Measurements from ENCODE around the gene KIZ.

The KIZ gene

DNA sequence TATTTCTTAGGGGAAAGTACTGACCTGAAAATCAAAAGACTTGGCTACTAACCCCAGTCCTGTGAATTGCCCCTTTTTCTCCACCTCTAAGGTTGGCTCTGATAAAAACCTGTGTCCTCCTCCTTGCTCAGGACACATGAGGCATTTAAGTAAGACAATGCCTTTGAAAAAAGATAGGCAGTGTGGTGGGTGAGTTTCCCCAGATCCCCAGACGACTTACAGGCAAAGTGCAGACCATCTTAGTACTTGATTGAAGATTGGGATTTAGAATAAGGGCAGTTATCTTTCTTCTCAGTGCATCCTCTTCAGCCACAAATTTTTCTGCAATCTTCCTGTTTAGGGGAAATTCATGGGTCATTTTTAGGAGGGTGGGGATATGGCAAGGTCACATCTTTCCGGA lies 87.8 kb downstream of the KIZ start:
- Histone ChIP-seq H3K27me3 (ENCODE audit: control insufficient read depth in 2 of 2, insufficient read depth in 2 of 2, low read length in 2 of 2) (no peaks in the 10 kb centered on the region), H3K9ac (ENCODE audit: low read depth in 1 of 2, low read length in 2 of 2) (no peak overlapping the region), H3K4me3 (ENCODE audit: low read length in 2 of 2) (no peak overlapping the region), H3K9me3 (ENCODE audit: control insufficient read depth in 2 of 2, low read length in 2 of 2) (no peaks in the 10 kb centered on the region), H3K36me3 (ENCODE audit: control insufficient read depth in 2 of 2, insufficient read depth in 2 of 2, low read length in 2 of 2) (no peaks in the 10 kb centered on the region), H3K27ac (ENCODE audit: low read depth in 2 of 2, low read length in 2 of 2) (no peak overlapping the region), H3K4me1 (ENCODE audit: control insufficient read depth in 2 of 2, insufficient read depth in 2 of 2, low read length in 2 of 2) (no peaks in the 10 kb centered on the region)

DNA sequence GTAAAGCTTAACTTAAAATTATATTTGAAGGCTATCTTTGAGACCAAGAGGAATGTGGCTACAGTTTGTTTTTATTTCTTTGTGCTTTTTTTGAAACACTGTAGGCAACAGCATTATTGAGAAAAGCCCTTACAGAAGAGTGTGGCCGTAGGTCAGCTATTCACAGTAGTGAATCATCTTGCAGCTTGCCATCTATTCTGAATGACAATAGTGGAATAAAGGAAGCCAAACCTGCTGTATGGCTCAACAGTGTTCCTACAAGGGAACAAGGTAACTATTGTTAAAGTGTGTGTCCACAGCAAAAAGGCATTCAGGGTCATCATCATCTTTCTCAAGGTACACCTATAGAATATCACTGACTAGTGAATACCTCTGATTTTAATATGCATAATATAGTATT lies 88.5 kb downstream of the KIZ start:
- H3K27ac ChIP-seq (ENCODE audit: low read depth in 2 of 2, low read length in 2 of 2): no peak overlapping the region
- no peaks in the 10 kb centered on the region for H3K9me3 ChIP-seq (ENCODE audit: control insufficient read depth in 2 of 2, low read length in 2 of 2)
- H3K4me3 ChIP-seq (ENCODE audit: low read length in 2 of 2): no peak overlapping the region
- H3K4me1 ChIP-seq (ENCODE audit: control insufficient read depth in 2 of 2, insufficient read depth in 2 of 2, low read length in 2 of 2): no peaks in the 10 kb centered on the region
- no peaks in the 10 kb centered on the region for H3K27me3 ChIP-seq (ENCODE audit: control insufficient read depth in 2 of 2, insufficient read depth in 2 of 2, low read length in 2 of 2)
- H3K36me3 ChIP-seq (ENCODE audit: control insufficient read depth in 2 of 2, insufficient read depth in 2 of 2, low read length in 2 of 2): no peaks in the 10 kb centered on the region
- H3K9ac ChIP-seq (ENCODE audit: low read depth in 1 of 2, low read length in 2 of 2): no peak overlapping the region

DNA sequence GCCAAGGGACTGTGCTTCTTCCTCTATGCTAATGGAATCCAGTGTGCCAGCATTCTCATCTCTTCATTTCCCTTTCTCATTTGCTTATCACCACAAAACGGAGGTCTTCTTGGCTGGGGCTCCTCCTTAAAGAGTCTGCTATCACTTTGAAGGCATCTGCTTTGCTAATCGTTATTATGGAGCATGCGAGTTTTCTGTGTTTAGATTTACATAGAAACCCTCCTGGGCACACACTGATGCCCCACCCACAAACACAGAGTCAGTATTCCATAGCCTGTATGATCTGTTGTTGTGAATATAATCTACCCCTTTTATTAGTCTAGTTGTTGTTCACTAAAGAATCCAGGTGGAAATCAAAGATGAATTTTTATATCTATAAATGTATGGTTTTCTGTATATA lies 93.8 kb downstream of the KIZ start:
- no peak overlapping the region for H3K4me3 ChIP-seq (ENCODE audit: low read length in 2 of 2)
- H3K9me3 ChIP-seq (ENCODE audit: control insufficient read depth in 2 of 2, low read length in 2 of 2): no peaks in the 10 kb centered on the region
- no peaks in the 10 kb centered on the region for H3K36me3 ChIP-seq (ENCODE audit: control insufficient read depth in 2 of 2, insufficient read depth in 2 of 2, low read length in 2 of 2)
- no peaks in the 10 kb centered on the region for H3K27me3 ChIP-seq (ENCODE audit: control insufficient read depth in 2 of 2, insufficient read depth in 2 of 2, low read length in 2 of 2)
- H3K27ac ChIP-seq (ENCODE audit: low read depth in 2 of 2, low read length in 2 of 2): no peak overlapping the region
- no peak overlapping the region for H3K9ac ChIP-seq (ENCODE audit: low read depth in 1 of 2, low read length in 2 of 2)
- no peaks in the 10 kb centered on the region for H3K4me1 ChIP-seq (ENCODE audit: control insufficient read depth in 2 of 2, insufficient read depth in 2 of 2, low read length in 2 of 2)

DNA sequence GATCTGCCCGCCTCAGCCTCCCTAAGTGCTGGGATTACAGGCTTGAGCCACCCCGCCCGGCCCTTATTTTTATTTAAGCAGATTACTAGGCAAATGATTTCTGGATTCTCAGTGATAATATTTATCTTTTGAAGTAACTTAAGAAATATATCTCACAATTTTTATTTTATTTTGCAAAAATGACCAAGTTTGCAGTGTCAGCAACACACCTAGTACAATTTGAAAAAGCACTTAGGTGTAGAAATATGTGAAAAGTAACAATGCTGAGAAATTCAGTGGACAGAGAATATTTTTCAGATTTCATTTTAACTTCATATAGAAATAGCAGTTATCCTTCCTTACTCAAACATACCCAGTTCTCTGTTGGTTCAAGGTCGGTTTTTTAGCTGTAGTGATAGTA lies 98.3 kb downstream of the KIZ start:
- Histone ChIP-seq H3K4me1 (ENCODE audit: control insufficient read depth in 2 of 2, insufficient read depth in 2 of 2, low read length in 2 of 2) (no peaks in the 10 kb centered on the region), H3K36me3 (ENCODE audit: control insufficient read depth in 2 of 2, insufficient read depth in 2 of 2, low read length in 2 of 2) (no peaks in the 10 kb centered on the region), H3K27me3 (ENCODE audit: control insufficient read depth in 2 of 2, insufficient read depth in 2 of 2, low read length in 2 of 2) (no peaks in the 10 kb centered on the region), H3K27ac (ENCODE audit: low read depth in 2 of 2, low read length in 2 of 2) (no peak overlapping the region), H3K4me3 (ENCODE audit: low read length in 2 of 2) (no peak overlapping the region), H3K9ac (ENCODE audit: low read depth in 1 of 2, low read length in 2 of 2) (no peak overlapping the region), H3K9me3 (ENCODE audit: control insufficient read depth in 2 of 2, low read length in 2 of 2) (no peaks in the 10 kb centered on the region)

DNA sequence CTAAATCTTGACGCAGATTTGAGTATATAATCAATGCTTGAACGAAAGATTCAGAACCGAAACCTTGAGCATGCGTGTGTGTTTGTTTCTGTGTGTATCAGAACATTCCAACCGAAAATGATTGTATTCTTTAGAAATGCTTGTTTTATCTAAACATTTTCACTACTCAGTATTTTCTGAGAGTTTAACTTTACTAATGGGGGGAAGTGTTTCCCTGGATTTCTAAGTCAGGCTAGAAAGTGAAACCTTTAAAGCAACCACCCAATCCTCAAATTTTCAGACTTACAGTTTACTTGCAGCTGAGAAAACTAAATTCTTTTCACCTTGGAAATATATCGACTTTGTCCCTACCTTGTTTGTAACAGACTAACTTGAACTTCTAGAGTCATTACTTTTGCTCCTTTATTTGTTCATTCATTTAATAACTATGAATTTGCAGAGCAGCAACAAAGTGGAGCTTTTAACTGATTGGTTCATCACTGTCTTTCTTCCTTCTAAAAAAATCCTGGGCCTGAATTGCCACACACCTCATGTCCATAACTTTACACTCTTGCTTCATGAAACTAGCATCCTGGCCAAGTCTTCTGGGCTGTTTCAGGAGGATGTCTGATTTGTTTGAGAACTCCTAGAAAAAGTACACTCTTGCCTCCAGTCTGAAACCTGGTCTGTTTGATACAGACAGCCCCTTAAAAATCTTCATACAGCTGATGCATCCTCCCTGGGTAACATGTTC lies 99.5 kb downstream of the KIZ start:
- no peak overlapping the region for H3K4me3 ChIP-seq (ENCODE audit: low read length in 2 of 2)
- H3K9ac ChIP-seq (ENCODE audit: low read depth in 1 of 2, low read length in 2 of 2): no peak overlapping the region
- no peaks in the 10 kb centered on the region for H3K9me3 ChIP-seq (ENCODE audit: control insufficient read depth in 2 of 2, low read length in 2 of 2)
- no peaks in the 10 kb centered on the region for H3K36me3 ChIP-seq (ENCODE audit: control insufficient read depth in 2 of 2, insufficient read depth in 2 of 2, low read length in 2 of 2)
- H3K27me3 ChIP-seq (ENCODE audit: control insufficient read depth in 2 of 2, insufficient read depth in 2 of 2, low read length in 2 of 2): no peaks in the 10 kb centered on the region
- no peak overlapping the region for H3K27ac ChIP-seq (ENCODE audit: low read depth in 2 of 2, low read length in 2 of 2)
- no peaks in the 10 kb centered on the region for H3K4me1 ChIP-seq (ENCODE audit: control insufficient read depth in 2 of 2, insufficient read depth in 2 of 2, low read length in 2 of 2)

DNA sequence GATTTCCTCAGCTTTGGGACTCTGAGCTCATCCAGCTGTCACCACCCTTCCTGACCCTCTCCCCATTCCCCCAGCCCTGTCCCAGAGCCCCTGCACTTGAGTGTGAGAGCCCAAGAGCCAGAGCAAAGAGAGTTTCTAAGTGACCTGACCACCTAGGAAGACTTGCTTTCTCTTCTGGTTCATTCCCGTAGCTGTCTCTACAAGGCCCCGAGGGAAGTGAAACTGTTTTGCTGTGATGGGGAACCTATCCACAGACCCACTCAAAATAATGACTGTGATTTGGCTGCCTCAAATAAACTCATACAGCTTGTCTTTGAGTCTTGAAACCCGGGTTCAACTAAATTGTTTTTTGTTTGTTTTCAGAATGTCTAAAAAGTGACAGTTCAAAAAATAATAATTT lies 102.6 kb downstream of the KIZ start:
- Histone ChIP-seq H3K4me3 (ENCODE audit: low read length in 2 of 2) (no peak overlapping the region), H3K27ac (ENCODE audit: low read depth in 2 of 2, low read length in 2 of 2) (no peak overlapping the region), H3K4me1 (ENCODE audit: control insufficient read depth in 2 of 2, insufficient read depth in 2 of 2, low read length in 2 of 2) (no peaks in the 10 kb centered on the region), H3K27me3 (ENCODE audit: control insufficient read depth in 2 of 2, insufficient read depth in 2 of 2, low read length in 2 of 2) (no peaks in the 10 kb centered on the region), H3K9ac (ENCODE audit: low read depth in 1 of 2, low read length in 2 of 2) (no peak overlapping the region), H3K9me3 (ENCODE audit: control insufficient read depth in 2 of 2, low read length in 2 of 2) (no peaks in the 10 kb centered on the region), H3K36me3 (ENCODE audit: control insufficient read depth in 2 of 2, insufficient read depth in 2 of 2, low read length in 2 of 2) (peaks cover 0 to 5% of the 10 kb centered on the region in 2 donors)

DNA sequence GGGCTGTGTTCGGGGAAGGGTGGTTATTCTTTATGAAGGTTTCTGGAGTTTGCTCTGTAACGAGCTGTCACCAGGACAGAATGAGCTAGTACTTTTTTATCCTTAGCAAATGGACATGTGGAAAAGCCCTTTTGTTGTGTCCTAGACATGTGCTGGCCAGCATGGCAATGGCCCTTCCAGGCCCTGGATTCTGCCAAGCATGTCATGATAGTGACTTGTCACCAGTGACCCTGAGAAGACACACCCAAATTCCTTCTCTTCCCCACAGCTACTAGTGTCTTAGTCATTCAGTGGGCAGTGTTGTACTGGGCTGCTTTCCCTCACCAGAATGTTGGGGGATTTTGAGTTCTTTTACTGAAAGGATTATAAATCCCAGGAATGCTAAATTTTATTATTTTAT lies 103.3 kb downstream of the KIZ start:
- no peaks in the 10 kb centered on the region for H3K9me3 ChIP-seq (ENCODE audit: control insufficient read depth in 2 of 2, low read length in 2 of 2)
- H3K36me3 ChIP-seq (ENCODE audit: control insufficient read depth in 2 of 2, insufficient read depth in 2 of 2, low read length in 2 of 2): peaks cover 0 to 5% of the 10 kb centered on the region in 2 donors
- no peaks in the 10 kb centered on the region for H3K27me3 ChIP-seq (ENCODE audit: control insufficient read depth in 2 of 2, insufficient read depth in 2 of 2, low read length in 2 of 2)
- H3K9ac ChIP-seq (ENCODE audit: low read depth in 1 of 2, low read length in 2 of 2): no peak overlapping the region
- no peak overlapping the region for H3K4me3 ChIP-seq (ENCODE audit: low read length in 2 of 2)
- no peaks in the 10 kb centered on the region for H3K4me1 ChIP-seq (ENCODE audit: control insufficient read depth in 2 of 2, insufficient read depth in 2 of 2, low read length in 2 of 2)
- H3K27ac ChIP-seq (ENCODE audit: low read depth in 2 of 2, low read length in 2 of 2): no peak overlapping the region

DNA sequence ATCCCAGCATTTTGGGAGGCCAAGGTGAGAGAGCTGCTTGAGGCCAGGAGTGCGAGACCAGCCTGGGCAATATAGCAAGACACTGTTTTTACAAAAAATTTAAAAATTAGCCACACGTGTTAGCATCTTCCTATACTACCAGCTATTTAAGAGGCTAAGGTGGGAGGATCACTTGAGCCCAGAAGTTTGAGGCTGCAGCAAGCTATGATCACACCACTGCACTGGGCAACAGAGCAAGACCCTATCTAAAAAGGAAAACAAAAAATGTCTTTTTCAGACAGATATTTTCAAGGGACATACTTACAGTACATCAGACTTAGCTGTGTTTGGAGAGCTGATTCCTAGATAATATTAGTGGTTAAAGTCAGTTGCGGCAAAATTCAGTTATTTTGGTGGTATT lies 104.3 kb downstream of the KIZ start:
- Histone ChIP-seq H3K27me3 (ENCODE audit: control insufficient read depth in 2 of 2, insufficient read depth in 2 of 2, low read length in 2 of 2) (no peaks in the 10 kb centered on the region), H3K9me3 (ENCODE audit: control insufficient read depth in 2 of 2, low read length in 2 of 2) (no peaks in the 10 kb centered on the region), H3K4me3 (ENCODE audit: low read length in 2 of 2) (no peak overlapping the region), H3K9ac (ENCODE audit: low read depth in 1 of 2, low read length in 2 of 2) (no peak overlapping the region), H3K36me3 (ENCODE audit: control insufficient read depth in 2 of 2, insufficient read depth in 2 of 2, low read length in 2 of 2) (peaks cover 0 to 5% of the 10 kb centered on the region in 2 donors), H3K4me1 (ENCODE audit: control insufficient read depth in 2 of 2, insufficient read depth in 2 of 2, low read length in 2 of 2) (no peaks in the 10 kb centered on the region), H3K27ac (ENCODE audit: low read depth in 2 of 2, low read length in 2 of 2) (no peak overlapping the region)

DNA sequence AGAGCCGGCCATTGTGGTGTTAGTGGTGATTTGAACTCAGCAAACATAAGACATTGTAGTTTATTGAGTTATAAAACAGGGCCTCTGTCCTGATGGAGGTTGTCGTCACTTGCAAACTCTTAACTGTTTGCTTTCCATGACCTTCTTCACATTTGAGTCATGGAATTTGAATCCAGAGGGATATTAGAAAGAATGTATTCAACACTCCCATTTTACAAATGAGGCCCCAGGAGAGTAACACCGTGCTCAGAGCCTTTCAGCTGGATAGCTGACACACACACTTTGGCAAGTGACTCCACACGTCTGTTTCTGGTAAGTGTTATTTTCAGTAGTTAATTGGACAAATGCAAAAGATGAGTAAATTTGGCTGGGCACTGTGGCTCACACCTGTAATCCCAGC lies 104.8 kb downstream of the KIZ start:
- H3K27me3 ChIP-seq (ENCODE audit: control insufficient read depth in 2 of 2, insufficient read depth in 2 of 2, low read length in 2 of 2): no peaks in the 10 kb centered on the region
- no peak overlapping the region for H3K9ac ChIP-seq (ENCODE audit: low read depth in 1 of 2, low read length in 2 of 2)
- no peak overlapping the region for H3K4me3 ChIP-seq (ENCODE audit: low read length in 2 of 2)
- peaks cover 0 to 5% of the 10 kb centered on the region in 2 donors for H3K36me3 ChIP-seq (ENCODE audit: control insufficient read depth in 2 of 2, insufficient read depth in 2 of 2, low read length in 2 of 2)
- H3K9me3 ChIP-seq (ENCODE audit: control insufficient read depth in 2 of 2, low read length in 2 of 2): no peaks in the 10 kb centered on the region
- H3K27ac ChIP-seq (ENCODE audit: low read depth in 2 of 2, low read length in 2 of 2): no peak overlapping the region
- peaks cover 0 to 2% of the 10 kb centered on the region in 2 donors for H3K4me1 ChIP-seq (ENCODE audit: control insufficient read depth in 2 of 2, insufficient read depth in 2 of 2, low read length in 2 of 2)

DNA sequence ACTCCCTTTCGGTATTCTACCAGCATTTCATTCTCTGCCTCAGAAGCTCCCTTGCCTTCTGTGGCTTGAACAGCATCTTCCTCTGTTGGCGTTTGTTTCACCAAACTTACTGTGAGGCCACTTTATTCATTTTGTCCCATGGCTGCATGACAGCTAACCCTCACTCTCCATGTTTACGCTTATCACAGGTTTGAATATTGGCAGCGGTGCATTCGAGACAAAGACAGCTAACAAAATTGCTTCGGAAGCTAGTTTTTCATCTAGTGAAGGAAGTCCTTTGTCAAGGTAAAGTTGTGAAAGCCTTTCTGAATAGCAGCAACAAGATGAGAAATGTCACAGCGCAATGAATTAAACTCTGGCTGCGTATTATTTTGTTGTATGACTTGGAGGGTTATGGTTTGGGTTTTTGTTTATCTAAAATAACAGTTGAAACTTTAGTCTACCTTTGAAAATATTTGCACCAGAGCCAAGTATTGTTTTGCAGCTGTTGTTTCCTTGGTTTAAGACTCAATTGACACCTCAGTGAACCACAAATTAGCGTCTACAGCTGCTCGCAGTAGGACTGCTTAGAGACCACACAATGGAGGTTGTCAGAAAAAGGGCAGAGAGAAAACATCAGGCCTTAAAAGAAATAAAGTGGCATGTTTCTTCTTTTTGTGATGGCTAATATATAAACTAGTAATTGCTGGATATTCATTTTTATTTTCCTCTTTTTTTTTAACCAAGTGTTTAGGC lies 106.8 kb downstream of the KIZ start:
- Histone ChIP-seq H3K9me3 (ENCODE audit: control insufficient read depth in 2 of 2, low read length in 2 of 2) (no peaks in the 10 kb centered on the region), H3K4me1 (ENCODE audit: control insufficient read depth in 2 of 2, insufficient read depth in 2 of 2, low read length in 2 of 2) (peaks cover 0 to 5% of the 10 kb centered on the region in 2 donors), H3K9ac (ENCODE audit: low read depth in 1 of 2, low read length in 2 of 2) (no peak overlapping the region), H3K27me3 (ENCODE audit: control insufficient read depth in 2 of 2, insufficient read depth in 2 of 2, low read length in 2 of 2) (no peaks in the 10 kb centered on the region), H3K27ac (ENCODE audit: low read depth in 2 of 2, low read length in 2 of 2) (no peak overlapping the region), H3K36me3 (ENCODE audit: control insufficient read depth in 2 of 2, insufficient read depth in 2 of 2, low read length in 2 of 2) (peaks cover 0 to 5% of the 10 kb centered on the region in 2 donors), H3K4me3 (ENCODE audit: low read length in 2 of 2) (no peak overlapping the region)

Data from mucosa of rectum (tissue), 2 donors.